ENCODE measurements around the gene ADAP1.

DNA sequence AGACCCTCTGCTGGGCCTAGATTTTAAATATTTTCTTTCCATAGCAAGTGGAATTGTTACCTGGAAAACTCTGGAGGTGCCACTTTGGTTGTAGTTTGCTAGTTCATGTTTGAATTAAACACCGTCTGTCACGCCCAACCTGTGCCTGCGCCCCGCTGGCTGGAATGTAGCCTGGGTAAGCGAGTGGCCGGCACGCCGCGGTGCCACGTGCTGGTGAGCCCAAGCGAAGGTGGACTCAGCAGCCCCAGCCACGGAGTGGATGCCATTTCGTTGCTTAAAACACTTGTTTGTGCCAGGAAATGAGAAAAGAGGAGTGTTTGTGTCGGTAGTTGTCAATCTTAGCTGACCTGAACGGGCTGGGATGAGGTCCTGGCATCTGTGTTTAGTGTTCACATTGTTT lies 75.4 kb downstream of the ADAP1 start:
- TF ChIP-seq, protein P1, sequence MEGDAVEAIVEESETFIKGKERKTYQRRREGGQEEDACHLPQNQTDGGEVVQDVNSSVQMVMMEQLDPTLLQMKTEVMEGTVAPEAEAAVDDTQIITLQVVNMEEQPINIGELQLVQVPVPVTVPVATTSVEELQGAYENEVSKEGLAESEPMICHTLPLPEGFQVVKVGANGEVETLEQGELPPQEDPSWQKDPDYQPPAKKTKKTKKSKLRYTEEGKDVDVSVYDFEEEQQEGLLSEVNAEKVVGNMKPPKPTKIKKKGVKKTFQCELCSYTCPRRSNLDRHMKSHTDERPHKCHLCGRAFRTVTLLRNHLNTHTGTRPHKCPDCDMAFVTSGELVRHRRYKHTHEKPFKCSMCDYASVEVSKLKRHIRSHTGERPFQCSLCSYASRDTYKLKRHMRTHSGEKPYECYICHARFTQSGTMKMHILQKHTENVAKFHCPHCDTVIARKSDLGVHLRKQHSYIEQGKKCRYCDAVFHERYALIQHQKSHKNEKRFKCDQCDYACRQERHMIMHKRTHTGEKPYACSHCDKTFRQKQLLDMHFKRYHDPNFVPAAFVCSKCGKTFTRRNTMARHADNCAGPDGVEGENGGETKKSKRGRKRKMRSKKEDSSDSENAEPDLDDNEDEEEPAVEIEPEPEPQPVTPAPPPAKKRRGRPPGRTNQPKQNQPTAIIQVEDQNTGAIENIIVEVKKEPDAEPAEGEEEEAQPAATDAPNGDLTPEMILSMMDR (IDR thresholded peaks at IDR 0.05) = no peak
- no peak for TF ChIP-seq POLR2AphosphoS5 (IDR thresholded peaks at IDR 0.05)
- TF ChIP-seq POLR2A (IDR thresholded peaks at IDR 0.05; ENCODE audit: low read depth) = no peak
- TF ChIP-seq EP300 (IDR thresholded peaks at IDR 0.05) = no peak
